Tibial nerve (tissue), 4 donors: ENCODE data around the gene ARHGAP15. TPM values are rescaled to one million over a fixed set of nuclear protein-coding genes. Genes with fewer than 3 reads are reported as not detected.

Experiments used
- DNase-seq, 2 donors: peaks; one replicate each; pipeline ENCODE4 v3.0.0-alpha.2; 2019; ENCODE audit warnings: low spot score in 2 of 2
- H3K27ac ChIP-seq, 4 donors: fragments of 200-600 bp; sonication (generic) in 3 of 4; one replicate each; pipeline ENCODE4 v1.5.1; 2017 to 2019; ENCODE audit warnings: mild to moderate bottlenecking in 1 of 4
- H3K27me3 ChIP-seq, 2 donors: fragments of 200-600 bp; sonication (generic) in 1 of 2; one replicate each; pipeline versions ENCODE4 v1.5.1 to v1.6.0; 2017 to 2019
- H3K36me3 ChIP-seq, 3 donors: fragments of 200-600 bp; sonication (generic); one replicate each; pipeline ENCODE4 v1.5.1; 2018 to 2019
- H3K4me1 ChIP-seq, 4 donors: fragments of 200-600 bp; sonication (generic) in 3 of 4; one replicate each; pipeline ENCODE4 v1.5.1; 2017 to 2019
- H3K4me3 ChIP-seq, 4 donors: fragments of 200-600 bp; sonication (generic) in 3 of 4; one replicate each; pipeline ENCODE4 v1.5.1; 2017 to 2019; ENCODE audit warnings: mild to moderate bottlenecking in 1 of 4, moderate library complexity in 1 of 4
- H3K9me3 ChIP-seq, 4 donors: fragments of 200-600 bp; sonication (generic) in 3 of 4; one replicate each; pipeline ENCODE4 v1.5.1; 2017 to 2019
- CTCF ChIP-seq, 5 experiments: fragments of 200-600 bp in 3 of 5; fragments of 450-650 bp in 2 of 5; sonication (generic) in 3 of 5; IDR thresholded peaks; one replicate each; pipeline ENCODE4 v1.5.1; 2016 to 2019; ENCODE audit warnings: antibody characterized with exemption in 5 of 5, mild to moderate bottlenecking in 3 of 5, moderate library complexity in 2 of 5
- EP300 ChIP-seq, 2 donors: sonication (generic); formaldehyde crosslinking; IDR thresholded peaks; one replicate each; pipeline ENCODE4 v1.6.1; 2017; ENCODE audit warnings: antibody characterized with exemption in 2 of 2, mild to moderate bottlenecking in 1 of 2
- POLR2A ChIP-seq, 2 donors: fragments of 450-650 bp; IDR thresholded peaks; one replicate each; pipeline ENCODE4 v1.6.1; 2017; ENCODE audit warnings: antibody characterized with exemption in 2 of 2, mild to moderate bottlenecking in 2 of 2, moderate library complexity in 2 of 2
- WGBS, 2 donors: methylation state at CpG; one replicate each; pipeline ENCODE4 v1.1.5; 2018; 5-methylcytosine and 5-hydroxymethylcytosine counted together
- total RNA-seq, 4 donors: library from RNA; depleted of rRNA; stranded (reverse); fragments of >200 nt; gene quantifications; one replicate each; pipeline ENCODE4 v1.1.0, GENCODE V29; 2016

The ARHGAP15 gene
- total RNA-seq, 4 donors from 2014 or later, result 22.6 to 47.4 (median 35.9) TPM

- Histone ChIP-seq H3K4me1 (peaks cover 0 to 13% (median 3%) of the 10 kb centered on the region in 4 donors), H3K36me3 (peaks cover 0 to 11% (median 0%) of the 10 kb centered on the region in 3 donors), H3K4me3 (no peak overlapping the region), H3K27me3 (no peaks in the 10 kb centered on the region), H3K9me3 (no peaks in the 10 kb centered on the region), H3K27ac (peak overlapping the region in 3 of 4 donors; percentile 17 to 76 (median 74))
- DNase-seq, result no peak
- TF ChIP-seq POLR2A (IDR thresholded peaks at IDR 0.05), result no peak
- TF ChIP-seq EP300 (IDR thresholded peaks at IDR 0.05), result no peak
- no peak for TF ChIP-seq CTCF (IDR thresholded peaks at IDR 0.05)
- WGBS, 2 donors, result 51 to 59% methylated on average over 2 of the region's 2 CpGs
Measured at GRCh38 chr2:143622106-143622505, 492.9 kb downstream of the ARHGAP15 start.

- H3K4me1 ChIP-seq, result peaks cover 0 to 13% (median 3%) of the 10 kb centered on the region in 4 donors
- H3K4me3 ChIP-seq, result peak overlapping the region in 1 of 4 donors; percentile 8
- no peaks in the 10 kb centered on the region for H3K27me3 ChIP-seq
- TF ChIP-seq EP300 (IDR thresholded peaks at IDR 0.05) (no peak), POLR2A (IDR thresholded peaks at IDR 0.05) (no peak)
- H3K27ac ChIP-seq, result peak overlapping the region; percentile 35 to 76 (median 70)
- peaks cover 0 to 22% (median 0%) of the 10 kb centered on the region in 3 donors for H3K36me3 ChIP-seq
- H3K9me3 ChIP-seq, result no peaks in the 10 kb centered on the region
- 54 to 61% methylated on average over 6 of the region's 6 CpGs for WGBS, 2 donors
- DNase-seq, result no peak
Measured at GRCh38 chr2:143623231-143623908, 494.2 kb downstream of the ARHGAP15 start.

GRCh38 chr2:143623909-143624260 lies 494.7 kb downstream of the ARHGAP15 start:
- H3K27me3 ChIP-seq, result no peaks in the 10 kb centered on the region
- no peak for DNase-seq
- peak overlapping the region; percentile 35 to 76 (median 70) for H3K27ac ChIP-seq
- TF ChIP-seq EP300 (IDR thresholded peaks at IDR 0.05), result no peak
- H3K36me3 ChIP-seq, result peaks cover 0 to 22% (median 0%) of the 10 kb centered on the region in 3 donors
- no peaks in the 10 kb centered on the region for H3K9me3 ChIP-seq
- H3K4me1 ChIP-seq, result peaks cover 0 to 13% (median 3%) of the 10 kb centered on the region in 4 donors
- H3K4me3 ChIP-seq, result no peak overlapping the region
- WGBS, 2 donors, result 47 to 55% methylated on average over 8 of the region's 8 CpGs

- Histone ChIP-seq H3K27ac (peak overlapping the region in 1 of 4 donors; percentile 42), H3K27me3 (no peaks in the 10 kb centered on the region), H3K4me3 (no peak overlapping the region), H3K9me3 (no peaks in the 10 kb centered on the region), H3K36me3 (peaks cover 0 to 22% (median 0%) of the 10 kb centered on the region in 3 donors), H3K4me1 (peaks cover 0 to 5% (median 0%) of the 10 kb centered on the region in 4 donors)
- DNase-seq, result no peak
- TF ChIP-seq CTCF (IDR thresholded peaks at IDR 0.05), result no peak
- TF ChIP-seq EP300 (IDR thresholded peaks at IDR 0.05), result no peak
- TF ChIP-seq POLR2A (IDR thresholded peaks at IDR 0.05), result no peak
Measured at GRCh38 chr2:143629340-143629739, 500.1 kb downstream of the ARHGAP15 start.

GRCh38 chr2:143632751-143633374 lies 503.6 kb downstream of the ARHGAP15 start:
- no peaks in the 10 kb centered on the region for H3K27me3 ChIP-seq
- H3K9me3 ChIP-seq, result peaks cover 0 to 13% (median 0%) of the 10 kb centered on the region in 4 donors
- peaks cover 0 to 4% (median 0%) of the 10 kb centered on the region in 4 donors for H3K4me1 ChIP-seq
- WGBS, 2 donors, result 77 to 82% methylated on average over 3 of the region's 3 CpGs
- H3K27ac ChIP-seq, result no peak overlapping the region
- peaks cover 0 to 12% (median 0%) of the 10 kb centered on the region in 3 donors for H3K36me3 ChIP-seq
- no peak for DNase-seq
- H3K4me3 ChIP-seq, result no peak overlapping the region
- TF ChIP-seq CTCF (IDR thresholded peaks at IDR 0.05), result no peak
- no peak for TF ChIP-seq POLR2A (IDR thresholded peaks at IDR 0.05)
- TF ChIP-seq EP300 (IDR thresholded peaks at IDR 0.05), result no peak

GRCh38 chr2:143633419-143633818 lies 504.2 kb downstream of the ARHGAP15 start:
- no peak overlapping the region for H3K27ac ChIP-seq
- H3K4me1 ChIP-seq, result peaks cover 0 to 4% (median 0%) of the 10 kb centered on the region in 4 donors
- TF ChIP-seq POLR2A (IDR thresholded peaks at IDR 0.05) (no peak), CTCF (IDR thresholded peaks at IDR 0.05) (no peak), EP300 (IDR thresholded peaks at IDR 0.05) (no peak)
- WGBS, 2 donors, result 45 to 48% methylated on average over 2 of the region's 2 CpGs
- H3K27me3 ChIP-seq, result no peaks in the 10 kb centered on the region
- peaks cover 0 to 13% (median 0%) of the 10 kb centered on the region in 4 donors for H3K9me3 ChIP-seq
- no peak overlapping the region for H3K4me3 ChIP-seq
- no peak for DNase-seq
- H3K36me3 ChIP-seq, result peaks cover 0 to 10% (median 0%) of the 10 kb centered on the region in 3 donors
